Central memory CD4-positive, alpha-beta T cell (primary cell): Measurements from ENCODE around the gene C1orf210.

Experiments
- DNase-seq: peaks from one replicate; pipeline ENCODE4 v3.0.0; 2022
- total RNA-seq, 3 experiments: gene quantifications; one replicate each; lab custom pipeline; 2026; lab: John Stamatoyannopoulos, UW

The C1orf210 gene
- 0 reads per million in 3 experiments for total RNA-seq

GRCh38 chr1:43285269-43285990 is at the start of gene C1orf210:
Gene C1orf210, minus strand, starts transcription at chr1:43285581. Its CDS starts 2,311 bp downstream, at chr1:43283270.
- no peak for DNase-seq

DNA sequence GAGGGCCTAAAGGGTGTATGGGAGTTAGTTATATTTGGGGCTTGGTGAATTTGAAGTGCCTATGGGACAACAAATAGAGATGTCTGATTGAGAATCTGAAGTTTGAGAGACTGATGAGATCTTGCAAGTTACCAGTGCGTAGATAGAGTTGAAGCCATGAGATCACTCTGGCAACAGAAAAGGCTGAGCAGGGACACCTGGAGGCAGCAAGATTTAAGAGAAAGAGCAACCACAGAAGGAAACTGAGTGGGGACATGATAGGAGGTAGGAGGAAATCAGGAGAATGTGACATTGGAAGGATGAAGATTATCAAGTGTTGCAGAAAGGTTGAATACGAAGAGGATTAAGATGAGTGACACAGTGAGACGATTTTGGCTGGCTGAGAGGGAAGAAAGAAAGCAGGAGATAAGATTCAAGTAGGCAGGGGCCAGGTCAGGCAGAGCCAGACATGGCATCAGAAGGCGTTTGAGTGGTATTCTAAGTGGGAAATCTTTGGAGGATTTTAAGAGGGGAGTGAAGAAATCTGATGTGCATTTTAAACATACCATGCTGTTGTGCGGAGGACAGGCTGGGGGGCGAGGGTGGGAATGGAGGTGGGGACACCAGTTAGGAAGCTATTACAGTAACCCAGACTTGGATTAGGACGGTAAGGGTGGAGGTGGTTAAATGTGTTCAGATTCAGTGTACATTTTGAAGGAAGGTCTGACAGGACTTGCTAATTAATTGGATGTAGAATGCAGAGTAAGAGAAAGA is 49.2 kb upstream of the C1orf210 start:
- DNase-seq: no peak

- DNase-seq: no peak
These were observed 46.3 kb upstream of the C1orf210 start for GRCh38 chr1:43331688-43332087.

GRCh38 chr1:43329995-43330751 is 44.8 kb upstream of the C1orf210 start:
- DNase-seq: no peak

- DNase-seq: no peak
These were observed 42.3 kb upstream of the C1orf210 start for GRCh38 chr1:43327549-43328292.

GRCh38 chr1:43325381-43325780 is 40.0 kb upstream of the C1orf210 start:
- no peak for DNase-seq

GRCh38 chr1:43324810-43325209 is 39.4 kb upstream of the C1orf210 start:
- no peak for DNase-seq

DNA sequence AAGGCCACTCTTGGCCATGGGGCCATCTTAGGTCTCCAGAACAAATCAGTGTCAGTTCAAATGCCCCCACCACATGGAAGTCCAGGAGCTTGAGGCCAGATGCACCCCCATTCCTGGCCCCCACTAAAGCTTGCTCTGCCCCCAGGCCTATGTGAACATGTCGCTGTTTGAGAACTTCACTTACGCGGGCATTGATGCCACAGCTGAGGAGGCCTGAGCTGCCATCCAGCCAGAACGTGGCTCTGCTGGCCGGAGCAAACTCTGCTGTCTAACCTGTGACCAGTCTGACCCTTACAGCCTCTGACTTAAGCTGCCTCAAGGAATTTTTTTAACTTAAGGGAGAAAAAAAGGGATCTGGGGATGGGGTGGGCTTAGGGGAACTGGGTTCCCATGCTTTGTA is 37.1 kb upstream of the C1orf210 start:
- no peak for DNase-seq

DNA sequence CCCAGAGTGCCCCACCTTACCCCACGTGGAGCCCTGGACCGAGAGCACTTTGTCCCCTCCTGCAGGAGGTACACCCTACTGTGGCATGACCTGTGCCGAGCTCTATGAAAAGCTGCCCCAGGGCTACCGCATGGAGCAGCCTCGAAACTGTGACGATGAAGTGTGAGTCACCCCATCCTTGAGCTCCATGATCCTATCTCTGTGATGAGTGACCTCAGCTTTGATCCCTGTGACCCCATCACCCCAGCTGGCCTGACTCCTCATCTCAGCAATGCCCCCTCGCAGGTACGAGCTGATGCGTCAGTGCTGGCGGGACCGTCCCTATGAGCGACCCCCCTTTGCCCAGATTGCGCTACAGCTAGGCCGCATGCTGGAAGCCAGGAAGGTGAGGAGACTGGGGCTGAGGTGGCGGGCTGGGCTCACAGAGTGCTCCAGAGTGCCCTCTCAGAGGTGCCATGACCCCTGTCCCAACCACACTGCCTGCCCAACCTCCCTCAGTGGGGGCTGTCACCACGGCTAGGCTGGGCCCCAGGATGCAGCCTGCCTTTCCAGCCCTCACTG is 36.0 kb upstream of the C1orf210 start:
- no peak for DNase-seq

- no peak for DNase-seq
These were observed 34.4 kb upstream of the C1orf210 start for GRCh38 chr1:43319766-43320165.

GRCh38 chr1:43319288-43319687 is 33.9 kb upstream of the C1orf210 start:
- no peak for DNase-seq

- DNase-seq: no peak
These were observed 33.5 kb upstream of the C1orf210 start for GRCh38 chr1:43318831-43319230.

GRCh38 chr1:43317817-43318471 is 32.6 kb upstream of the C1orf210 start:
- no peak for DNase-seq

DNA sequence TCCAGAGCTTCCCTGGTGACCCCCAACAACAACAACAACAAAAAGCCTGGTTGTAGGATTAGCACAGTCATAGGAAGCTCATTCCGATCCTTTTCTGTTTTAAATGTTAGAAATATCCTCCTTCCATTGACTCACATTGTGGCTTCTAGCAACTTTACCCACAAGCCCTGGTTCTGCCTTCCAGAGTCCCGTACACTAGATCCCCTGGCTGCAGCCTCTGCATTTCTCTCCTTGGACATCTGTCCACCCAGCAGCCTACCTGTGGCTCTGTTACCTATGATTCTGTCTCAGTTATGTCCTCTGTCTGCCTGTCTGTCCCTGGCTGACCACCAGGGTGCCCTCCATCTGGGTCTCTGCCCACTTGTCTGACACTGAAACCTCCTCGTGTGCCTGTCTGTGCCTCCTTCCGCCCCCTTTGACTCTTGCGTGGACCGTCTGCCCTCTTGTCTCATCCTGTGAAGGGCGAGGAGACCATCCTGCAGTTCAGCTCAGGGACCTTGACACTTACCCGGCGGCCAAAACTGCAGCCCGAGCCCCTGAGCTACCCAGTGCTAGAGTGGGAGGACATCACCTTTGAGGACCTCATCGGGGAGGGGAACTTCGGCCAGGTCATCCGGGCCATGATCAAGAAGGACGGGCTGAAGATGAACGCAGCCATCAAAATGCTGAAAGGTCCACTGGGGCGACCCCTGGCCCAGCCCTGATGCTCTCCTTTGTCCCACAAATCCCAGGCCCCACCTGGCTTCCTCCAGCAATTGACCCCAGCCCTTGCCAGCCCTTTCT is 31.5 kb upstream of the C1orf210 start:
- no peak for DNase-seq

DNA sequence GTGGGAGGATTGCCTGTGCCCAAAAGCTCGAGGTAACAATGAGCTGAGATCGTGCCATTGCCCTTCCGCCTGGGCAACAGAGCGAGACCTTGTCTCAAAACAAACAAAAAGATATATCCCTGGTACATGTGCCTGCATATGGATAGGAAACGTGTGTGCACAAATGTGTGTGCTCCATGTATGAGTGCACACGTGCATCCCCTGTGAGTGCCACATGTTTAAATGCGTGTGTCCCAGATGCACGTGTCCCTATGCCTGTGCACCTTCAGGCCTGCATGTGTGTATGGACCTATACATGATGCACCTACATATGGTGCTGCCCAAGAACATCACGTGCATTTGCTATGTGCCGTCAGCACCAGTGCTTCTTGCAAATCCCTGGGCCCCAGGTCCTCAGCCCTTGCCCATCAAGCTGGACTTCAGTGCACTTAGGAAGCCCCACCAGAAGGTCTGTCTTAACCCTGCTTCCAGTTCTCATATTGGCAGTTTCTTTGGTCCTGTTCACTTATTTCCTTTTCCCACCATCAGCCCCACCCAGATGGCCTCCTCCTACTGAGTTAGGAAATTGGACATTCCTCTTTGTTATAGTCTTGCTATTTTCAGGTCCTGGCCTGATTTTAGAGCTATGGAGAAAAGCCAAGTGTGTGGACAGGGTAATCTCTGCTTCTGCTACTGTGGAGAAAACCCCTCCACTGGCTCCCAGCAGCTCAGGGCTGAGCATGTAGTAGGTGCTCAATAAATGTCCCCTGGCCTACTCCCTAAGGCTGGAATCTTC is 30.8 kb upstream of the C1orf210 start:
- no peak for DNase-seq

- DNase-seq: no peak
These were observed 30.1 kb upstream of the C1orf210 start for GRCh38 chr1:43315481-43315880.

DNA sequence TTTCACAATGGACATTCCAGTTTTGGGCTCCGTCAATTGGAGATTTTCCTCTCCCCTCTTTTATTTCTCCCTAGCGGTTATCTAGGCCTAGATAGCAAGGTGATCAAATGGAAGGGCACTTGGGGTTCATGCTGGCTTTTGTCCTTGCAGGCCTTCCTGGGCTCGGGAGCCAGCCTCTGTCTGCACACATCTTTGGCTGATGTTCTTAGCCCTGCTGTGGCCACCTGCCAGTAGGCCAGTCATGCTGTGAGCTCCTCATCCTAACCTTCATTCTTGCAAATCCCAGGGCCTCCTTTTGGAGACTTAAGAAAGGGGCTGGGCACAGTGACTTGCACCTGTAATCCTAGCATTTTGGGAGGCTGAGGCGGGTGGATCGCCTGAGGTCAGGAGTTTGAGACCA is 28.9 kb upstream of the C1orf210 start:
- no peak for DNase-seq

DNA sequence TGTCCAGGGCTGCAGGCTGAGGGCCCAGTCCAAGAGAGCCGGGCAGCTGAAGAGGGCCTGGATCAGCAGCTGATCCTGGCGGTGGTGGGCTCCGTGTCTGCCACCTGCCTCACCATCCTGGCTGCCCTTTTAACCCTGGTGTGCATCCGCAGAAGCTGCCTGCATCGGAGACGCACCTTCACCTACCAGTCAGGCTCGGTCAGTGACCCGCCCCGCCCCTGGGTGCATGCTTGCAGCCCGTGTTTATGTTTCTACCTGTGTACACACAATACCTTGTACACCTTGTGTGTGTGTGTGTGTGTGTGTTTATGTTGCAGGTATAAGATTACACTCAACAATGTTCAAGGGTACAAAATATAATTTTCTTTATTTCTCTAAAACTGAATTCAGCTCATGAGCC is 28.4 kb upstream of the C1orf210 start:
- DNase-seq: no peak

DNA sequence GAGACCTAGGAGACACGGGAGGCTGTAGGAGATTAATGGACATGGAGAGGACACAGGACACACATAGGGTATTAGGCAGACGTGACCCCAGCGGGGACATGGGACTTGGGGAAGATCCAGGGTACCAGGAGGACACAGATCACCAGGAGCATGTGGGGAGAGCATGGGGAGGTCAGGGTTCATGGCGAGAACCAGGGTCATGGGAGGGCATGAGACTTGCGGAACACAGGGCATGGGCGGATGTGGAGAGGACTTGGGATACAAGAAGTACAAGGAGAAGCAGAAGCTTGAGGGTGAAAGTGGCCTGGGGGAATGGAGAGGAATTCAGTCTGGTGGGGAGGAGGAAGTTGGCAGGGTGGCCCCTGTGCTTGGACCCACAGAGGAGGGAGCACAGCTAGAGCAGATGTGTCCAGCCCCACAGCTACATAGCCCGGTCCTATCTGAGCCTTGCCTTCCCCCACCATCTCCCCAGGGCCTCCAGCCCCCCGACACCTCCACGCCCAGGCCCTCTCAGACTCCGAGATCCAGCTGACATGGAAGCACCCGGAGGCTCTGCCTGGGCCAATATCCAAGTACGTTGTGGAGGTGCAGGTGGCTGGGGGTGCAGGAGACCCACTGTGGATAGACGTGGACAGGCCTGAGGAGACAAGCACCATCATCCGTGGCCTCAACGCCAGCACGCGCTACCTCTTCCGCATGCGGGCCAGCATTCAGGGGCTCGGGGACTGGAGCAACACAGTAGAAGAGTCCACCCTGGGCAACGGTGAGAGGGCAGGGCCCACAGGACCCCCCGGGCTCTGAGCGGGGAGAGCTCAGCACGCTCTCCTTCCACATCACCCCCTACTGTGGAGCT is 27.5 kb upstream of the C1orf210 start:
- no peak for DNase-seq
